ENCODE data around the gene SPON2.

- TF ChIP-seq CTCF (IDR thresholded peaks at IDR 0.05): no peak
- TF ChIP-seq POLR2A (IDR thresholded peaks at IDR 0.05): no peak
These were observed 19.7 kb upstream of the SPON2 start for GRCh38 chr4:1192091-1192492.

All from testis (tissue), 2 donors.